Left colon (tissue), 2 donors: ENCODE measurements around the gene LMO3. TPM values are rescaled to one million over a fixed set of nuclear protein-coding genes. Genes with fewer than 3 reads are reported as not detected.
A peak's percentile ranks its signal among the peaks of the same experiment; 100 is the strongest.
"Not testable (repeated sequence)": the region's sequence is repeated elsewhere in the genome, so short reads cannot be mapped to it uniquely, and the experiment has no call there.

Experiments used
- ATAC-seq: fragments of 200-7000 bp; cut with Tn5 transposase; one replicate; pipeline ENCODE4 v1.9.1; 2020; ENCODE audit warnings: mild to moderate bottlenecking, moderate library complexity
- DNase-seq, 2 donors: peaks; one replicate each; pipeline ENCODE4 v3.0.0-alpha.2; 2020
- intact Hi-C, 2 donors: fragments of 100-400 bp; cut with DNase I in 1 of 2; cut with micrococcal nuclease in 1 of 2; formaldehyde crosslinking; loops; one replicate each; pipeline versions ENCODE4 v1.11.2 to v1.14.0; 2022; cut with DNase I, micrococcal nuclease
- total RNA-seq, 2 donors: library from RNA; stranded (reverse); fragmentation: NEBNext Ultra II Directional; extraction: Animal tissue kit (Norgen Biotek cat#: 25700); gene quantifications; one replicate each; pipeline ENCODE4 v1.2.1, GENCODE V29; 2021
- donor health status: DM: no; HTN: no; CAD: no.
- donor health status: DM: yes; HTN: yes; CAD: no.

LMO3 gene
- total RNA-seq, 2 donors from 2014 or later: 1.9 to 14.2 TPM

DNA sequence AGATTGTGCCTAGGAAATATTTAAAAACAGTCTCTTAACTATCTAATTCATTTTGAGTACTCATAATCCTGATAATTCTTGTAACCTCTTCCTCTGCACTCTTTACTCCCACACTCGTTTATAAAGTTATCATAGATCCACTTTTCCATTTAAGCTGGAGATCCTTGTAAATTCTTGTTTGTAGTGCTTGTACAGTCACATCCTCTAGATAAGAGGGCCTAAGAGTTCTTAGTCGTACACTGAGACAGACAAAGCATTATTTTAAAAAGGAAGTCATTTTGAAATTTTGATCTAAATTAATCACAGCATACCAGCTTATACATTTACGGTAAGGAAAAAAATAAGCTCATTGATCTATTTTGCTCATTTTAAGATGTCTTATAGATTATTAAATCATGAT lies 42.5 kb downstream of the LMO3 start:
- ATAC-seq: no peak
- intact Hi-C loops: no loop called here

DNA sequence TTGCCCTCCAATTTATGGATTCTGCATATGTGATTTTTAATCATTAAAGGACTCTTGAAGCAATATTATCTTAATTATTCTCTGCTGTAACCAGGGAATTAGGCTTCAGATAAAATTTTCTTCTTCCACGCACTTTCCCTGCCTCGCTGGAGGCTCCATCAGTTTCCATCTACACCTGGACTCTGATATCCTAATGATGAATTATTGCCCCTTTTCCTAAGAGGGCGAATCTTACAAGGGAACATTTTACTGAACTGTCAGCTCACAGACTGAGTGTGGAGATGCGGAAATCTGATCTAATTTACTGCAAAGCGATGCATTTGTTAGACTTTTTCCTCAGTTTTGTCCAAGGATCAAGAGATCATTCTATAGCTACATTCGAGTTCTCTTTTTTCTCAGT lies 43.0 kb downstream of the LMO3 start:
- ATAC-seq (no peak), DNase-seq (no peak)
- intact Hi-C loops: no loop called here

More for the DNA sequence above, 42.5 kb downstream of the LMO3 start:
- DNase-seq: no peak

DNA sequence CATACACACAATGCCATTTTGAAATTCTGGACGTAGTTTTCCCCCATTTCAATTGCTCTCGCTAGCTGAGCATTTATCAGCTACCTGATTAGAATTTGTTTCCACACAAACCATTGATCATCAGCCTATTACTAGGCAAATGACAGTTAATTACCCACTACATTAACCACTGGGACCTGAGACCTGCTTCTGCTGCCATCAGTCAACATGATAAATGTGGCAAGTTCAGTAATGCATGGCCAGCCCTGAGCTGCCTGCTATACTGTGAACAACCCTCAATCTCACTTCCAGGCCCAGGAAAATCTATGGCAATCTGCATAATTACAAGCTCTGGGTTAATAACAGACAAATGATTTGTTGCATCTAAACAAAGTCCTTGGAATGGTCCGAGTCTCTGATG lies 43.5 kb downstream of the LMO3 start:
- intact Hi-C loops: no loop called here
- no peak for DNase-seq
- no peak for ATAC-seq

DNA sequence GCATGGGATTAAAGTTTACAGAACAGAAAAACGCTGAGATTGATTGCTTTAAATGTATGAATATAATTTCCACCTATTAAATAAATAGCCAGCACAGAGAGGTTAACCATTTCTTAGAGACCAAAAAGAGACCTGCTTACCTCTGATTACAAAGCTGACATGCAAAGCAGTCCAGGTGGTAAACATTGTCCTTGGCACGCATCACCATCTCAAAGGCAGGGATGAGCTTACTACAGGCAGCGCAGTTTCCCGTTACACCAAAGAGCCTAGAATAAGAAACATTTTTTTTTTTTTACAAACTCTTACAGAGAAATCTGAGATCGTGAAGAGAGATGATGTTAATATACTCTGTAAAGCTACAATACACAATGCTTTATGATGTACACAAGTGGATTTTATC lies 45.7 kb downstream of the LMO3 start:
- no peak for DNase-seq
- no peak for ATAC-seq
- intact Hi-C loops: no loop called here

DNA sequence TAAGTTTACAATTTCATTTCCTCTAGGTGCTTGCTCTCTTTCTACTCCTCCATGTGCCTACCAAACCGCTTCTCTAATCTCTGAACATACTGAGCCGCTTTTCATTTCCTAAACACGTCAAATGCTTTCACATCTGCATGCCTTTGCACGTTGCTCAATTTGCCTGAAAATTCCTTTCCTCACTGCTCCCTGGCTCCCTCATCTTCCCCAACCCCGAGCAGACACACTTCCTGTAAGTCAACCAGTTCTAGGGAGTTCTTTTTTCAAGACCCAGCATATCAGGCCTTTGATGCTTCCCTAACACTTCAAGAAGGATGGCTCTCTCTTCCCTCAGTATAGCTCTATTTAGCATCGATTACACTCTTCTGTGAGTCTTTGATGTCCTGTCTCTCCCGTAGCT lies 50.3 kb downstream of the LMO3 start:
- intact Hi-C loops: no loop called here
- ATAC-seq (no peak), DNase-seq (no peak)

GRCh38 chr12:16553457-16553856 lies 52.5 kb downstream of the LMO3 start:
- no peak for ATAC-seq
- DNase-seq: no peak
- intact Hi-C loops: no loop called here

GRCh38 chr12:16552301-16552700 lies 53.7 kb downstream of the LMO3 start:
- DNase-seq (no peak), ATAC-seq (no peak)
- intact Hi-C loops: no loop called here

- intact Hi-C loops: no loop called here
- no peak for DNase-seq
- ATAC-seq: no peak
Observed at GRCh38 chr12:16545836-16546235, 60.1 kb downstream of the LMO3 start.

GRCh38 chr12:16542586-16542985 lies 63.4 kb downstream of the LMO3 start:
- intact Hi-C loops: no loop called here
- ATAC-seq: no peak

DNA sequence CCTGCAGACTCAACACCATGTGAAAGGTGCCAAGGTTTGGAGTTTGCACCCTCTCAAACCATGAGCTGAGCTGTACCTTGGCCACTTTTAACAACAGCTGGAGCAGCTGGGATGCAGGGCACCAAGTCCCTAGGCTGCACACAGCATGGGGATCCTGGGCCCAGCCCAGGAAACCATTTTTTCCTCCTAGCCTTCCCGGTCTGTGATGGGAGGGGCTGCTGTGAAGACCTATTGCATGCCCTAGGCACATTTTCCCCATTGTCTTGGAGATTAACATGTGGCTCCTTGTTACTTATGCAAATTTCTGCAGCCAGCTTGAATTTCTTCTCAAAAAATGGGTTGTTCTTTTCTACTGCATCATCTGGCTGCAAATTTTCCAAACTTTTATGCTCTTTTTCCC lies 68.3 kb downstream of the LMO3 start:
- intact Hi-C loops, DNase-seq, ATAC-seq: not testable (repeated sequence)

More at GRCh38 chr12:16542586-16542985, 63.4 kb downstream of the LMO3 start:
- DNase-seq: no peak

DNA sequence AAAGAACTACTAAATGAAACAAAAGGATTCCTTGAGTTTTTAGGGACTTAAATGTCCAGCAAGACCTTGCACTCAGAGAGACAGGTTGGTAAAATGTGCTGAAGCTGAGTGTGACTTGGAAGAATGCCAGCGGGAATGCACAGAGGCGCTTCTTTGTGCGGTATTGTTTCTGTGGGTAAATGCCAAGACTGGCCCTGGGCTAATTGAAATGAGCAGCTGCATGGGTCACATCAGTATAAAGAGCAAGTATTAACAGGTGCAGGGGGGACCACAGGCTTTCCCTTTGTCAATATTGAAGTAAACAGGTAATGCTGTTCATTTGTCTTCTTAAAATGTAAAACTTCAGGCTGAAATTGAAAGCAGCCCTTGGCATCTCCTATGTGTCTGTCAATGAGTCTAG lies 74.3 kb downstream of the LMO3 start:
- intact Hi-C loops: no loop called here
- peak; percentile 45 for ATAC-seq
- DNase-seq: peak in 1 of 2 donors; percentile 18

GRCh38 chr12:16530268-16530850 lies 75.6 kb downstream of the LMO3 start:
- intact Hi-C loops: no loop called here
- DNase-seq (no peak), ATAC-seq (no peak)

GRCh38 chr12:16526693-16527092 lies 79.3 kb downstream of the LMO3 start:
- intact Hi-C loops: no loop called here
- DNase-seq (no peak), ATAC-seq (no peak)

GRCh38 chr12:16524378-16524777 lies 81.6 kb downstream of the LMO3 start:
- no peak for ATAC-seq
- DNase-seq: no peak
- intact Hi-C loops: no loop called here

GRCh38 chr12:16523951-16524331 lies 82.0 kb downstream of the LMO3 start:
- no peak for ATAC-seq
- no peak for DNase-seq
- intact Hi-C loops: no loop called here

DNA sequence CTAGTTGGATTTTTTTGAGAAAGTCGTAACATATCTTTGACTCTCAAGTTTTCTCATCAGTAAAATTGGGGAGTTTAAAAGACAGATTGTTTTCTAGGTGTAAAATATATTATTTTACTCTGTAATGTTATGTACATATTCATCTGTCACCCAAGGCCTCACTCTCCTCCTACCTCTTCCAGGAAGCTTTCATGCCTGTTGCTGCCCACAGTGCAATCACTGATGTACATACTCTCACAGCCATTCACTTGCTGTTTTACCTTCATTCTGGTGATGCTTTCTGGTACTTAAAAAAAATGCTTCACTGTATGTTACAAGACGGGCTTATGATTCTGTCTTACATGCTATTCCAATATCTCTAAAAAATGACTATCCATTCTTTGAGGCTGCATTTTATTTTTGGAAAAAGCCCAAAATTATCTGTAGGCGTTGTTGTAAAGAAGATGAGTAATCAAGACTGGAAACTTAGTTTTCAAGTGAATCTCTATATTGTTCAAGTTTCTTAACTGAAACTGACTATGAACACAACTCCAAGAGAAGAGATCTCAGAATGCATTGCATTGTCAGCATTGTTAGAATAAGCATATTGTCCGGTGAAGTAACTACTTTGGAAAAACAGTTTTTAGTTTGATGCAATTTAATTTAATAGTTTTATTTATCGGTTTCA lies 82.5 kb downstream of the LMO3 start:
- intact Hi-C loops: no loop called here
- DNase-seq (no peak), ATAC-seq (no peak)

- ATAC-seq (no peak), DNase-seq (no peak)
- intact Hi-C loops: no loop called here
Observed at GRCh38 chr12:16520328-16520727, 85.6 kb downstream of the LMO3 start.

DNA sequence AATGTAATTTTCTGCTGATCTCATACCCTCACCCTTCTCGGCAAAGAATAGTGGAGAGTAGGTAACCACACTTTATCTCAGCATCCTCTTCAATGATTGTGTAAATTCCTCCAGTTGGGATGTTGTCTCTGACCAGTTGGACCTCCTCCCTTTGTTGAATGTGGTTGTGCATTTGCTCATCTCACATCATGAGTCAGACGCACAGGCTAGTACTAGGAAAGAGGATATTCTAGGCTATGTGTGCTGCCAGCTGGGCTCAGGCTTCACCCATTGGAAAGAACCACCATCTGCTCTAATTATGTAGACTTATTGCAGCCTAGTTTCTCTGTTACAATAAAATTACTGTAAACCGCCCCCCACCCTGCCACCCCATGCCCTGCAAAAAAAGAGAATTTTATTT lies 90.3 kb downstream of the LMO3 start:
- ATAC-seq: no peak
- intact Hi-C loops: no loop called here
- DNase-seq: no peak

GRCh38 chr12:16513231-16513630 lies 92.7 kb downstream of the LMO3 start:
- ATAC-seq: no peak
- intact Hi-C loops: no loop called here
- DNase-seq: no peak

DNA sequence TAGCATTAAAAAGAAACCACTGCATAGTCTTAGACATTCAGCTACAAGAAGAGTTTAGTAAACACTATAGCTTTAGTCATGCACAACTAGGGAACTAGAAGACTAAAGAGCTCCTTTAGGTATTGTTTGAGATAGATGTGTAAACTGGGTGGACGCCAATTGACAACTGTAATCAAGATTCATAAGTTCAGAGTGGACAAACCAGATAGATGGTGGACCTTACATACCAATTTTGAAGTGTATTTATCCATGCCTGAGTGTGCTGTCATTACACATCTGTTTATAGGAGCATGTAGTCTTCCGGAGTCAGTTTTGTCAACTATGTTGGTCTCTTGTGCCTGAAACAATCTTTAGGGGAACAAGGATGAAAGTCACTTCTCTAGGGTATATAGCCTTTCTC lies 96.6 kb downstream of the LMO3 start:
- DNase-seq (no peak), ATAC-seq (no peak)
- intact Hi-C loops: no loop called here

DNA sequence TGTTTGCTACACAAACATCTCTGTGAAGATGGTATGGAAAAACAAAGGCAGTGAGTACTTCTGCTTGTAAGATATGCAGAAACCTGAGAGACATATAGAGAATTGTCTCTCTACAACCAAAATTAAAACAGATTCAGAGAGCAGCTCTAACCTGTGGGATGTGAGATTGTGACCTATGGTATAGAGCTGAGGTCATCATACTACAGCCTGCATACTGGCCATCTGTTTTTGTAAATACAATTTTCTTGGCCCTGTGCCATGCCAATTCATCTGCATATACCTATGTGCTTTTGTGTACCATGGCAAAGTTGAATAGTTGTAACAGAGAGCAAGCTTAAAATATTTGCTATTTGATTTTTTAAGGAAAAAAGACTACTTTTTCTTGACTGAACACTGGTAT lies 99.6 kb downstream of the LMO3 start:
- intact Hi-C loops: no loop called here
- ATAC-seq (peak; percentile 65), DNase-seq (peak in 1 of 2 donors; percentile 6)
